Spleen (tissue), 7 donors: ENCODE data around the gene REP15.

Source experiments
- POLR2AphosphoS5 ChIP-seq, 3 donors: sonication (generic); formaldehyde crosslinking; IDR thresholded peaks; one replicate each; pipeline ENCODE4 v1.5.1; 2017; ENCODE audit warnings: antibody characterized with exemption in 3 of 3
- TF ChIP-seq, protein P1 (sequence below), 11 experiments: fragments of 200-600 bp in 7 of 11; fragments of 450-650 bp in 4 of 11; sonication (generic) in 4 of 11; IDR thresholded peaks in 8 of 11; conservative IDR thresholded peaks in 3 of 11; 1 replicate in 7 of 11; 2 replicates in 4 of 11; pipeline versions ENCODE4 v1.4.0 to v1.8.0; 2016 to 2021; ENCODE audit warnings: antibody characterized with exemption in 11 of 11, inconsistent platforms in 4 of 11, mild to moderate bottlenecking in 1 of 11
- donor health status: DM: no; HTN: no; CAD: no; lungs with moderate emphysema.
- donor health status: DM: no; HTN: no; CAD: no.
- donor health status: DM: no; HTN: no; CAD: no.

DNA sequence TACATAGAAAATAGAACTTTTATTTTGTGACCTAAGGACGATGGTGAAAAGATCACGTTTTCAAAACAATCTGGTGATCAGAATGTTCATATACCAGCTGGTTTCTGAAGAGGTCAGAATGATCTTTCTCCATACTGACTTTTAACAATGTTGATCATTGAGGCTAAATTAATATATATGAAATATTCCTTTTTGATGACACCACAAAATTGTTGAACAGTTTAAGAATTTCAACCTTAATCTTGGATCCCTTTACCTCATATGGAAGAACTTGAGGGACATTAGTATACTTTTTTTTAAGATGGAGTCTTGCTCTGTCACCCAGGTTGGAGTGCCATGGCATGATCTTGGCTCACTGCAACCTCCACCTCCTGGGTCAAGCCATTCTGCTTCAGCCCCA, 2.8 kb upstream of the REP15 start:
- TF ChIP-seq, protein P1, sequence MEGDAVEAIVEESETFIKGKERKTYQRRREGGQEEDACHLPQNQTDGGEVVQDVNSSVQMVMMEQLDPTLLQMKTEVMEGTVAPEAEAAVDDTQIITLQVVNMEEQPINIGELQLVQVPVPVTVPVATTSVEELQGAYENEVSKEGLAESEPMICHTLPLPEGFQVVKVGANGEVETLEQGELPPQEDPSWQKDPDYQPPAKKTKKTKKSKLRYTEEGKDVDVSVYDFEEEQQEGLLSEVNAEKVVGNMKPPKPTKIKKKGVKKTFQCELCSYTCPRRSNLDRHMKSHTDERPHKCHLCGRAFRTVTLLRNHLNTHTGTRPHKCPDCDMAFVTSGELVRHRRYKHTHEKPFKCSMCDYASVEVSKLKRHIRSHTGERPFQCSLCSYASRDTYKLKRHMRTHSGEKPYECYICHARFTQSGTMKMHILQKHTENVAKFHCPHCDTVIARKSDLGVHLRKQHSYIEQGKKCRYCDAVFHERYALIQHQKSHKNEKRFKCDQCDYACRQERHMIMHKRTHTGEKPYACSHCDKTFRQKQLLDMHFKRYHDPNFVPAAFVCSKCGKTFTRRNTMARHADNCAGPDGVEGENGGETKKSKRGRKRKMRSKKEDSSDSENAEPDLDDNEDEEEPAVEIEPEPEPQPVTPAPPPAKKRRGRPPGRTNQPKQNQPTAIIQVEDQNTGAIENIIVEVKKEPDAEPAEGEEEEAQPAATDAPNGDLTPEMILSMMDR (IDR thresholded peaks at IDR 0.05 in 8 of 11, conservative IDR thresholded peaks at IDR 0.05 in 3 of 11): no peak
- TF ChIP-seq POLR2AphosphoS5 (IDR thresholded peaks at IDR 0.05): no peak
